GM13977 (cell line): Measurements from ENCODE around the gene SDHB.

Experiments
- DNase-seq: peaks from one replicate; pipeline ENCODE4 v3.0.0; 2012; ENCODE audit warnings: low spot score
- CTCF ChIP-seq: IDR thresholded peaks from 2 replicates; pipeline ENCODE4 v1.5.1; 2012; ENCODE audit warnings: mild to moderate bottlenecking, control low read depth; ENCODE audit not compliant: insufficient read depth; ENCODE audit errors: extremely low read depth, missing control alignments
- in situ Hi-C: fragments of 300-500 bp; cut with MboI; formaldehyde crosslinking; loops from one replicate; pipeline ENCODE4 v1.12.0; 2022; ENCODE audit warnings: low sequenced_read_pairs, low pct_unique_long_range_greater_than_20kb, mixed read lengths, inconsistent platforms; ENCODE audit not compliant: unreplicated experiment

SDHB gene

GRCh38 chr1:17027900-17028299, 25.9 kb downstream of the SDHB start:
- TF ChIP-seq CTCF = no peak
- DNase-seq = no peak
- in situ Hi-C loops = no loop called here

- no peak for TF ChIP-seq CTCF
- in situ Hi-C loops = no loop called here
- no peak for DNase-seq
Observed at GRCh38 chr1:17027403-17027802, 26.4 kb downstream of the SDHB start.

- no peak for DNase-seq
- TF ChIP-seq CTCF = no peak
- in situ Hi-C loops = no loop called here
Observed at GRCh38 chr1:17024721-17025120, 29.1 kb downstream of the SDHB start.

- in situ Hi-C loops = no loop called here
- no peak for DNase-seq
- peak; percentile 25 for TF ChIP-seq CTCF
Observed at GRCh38 chr1:17023573-17023972, 30.3 kb downstream of the SDHB start.

- peak; percentile 26 for DNase-seq
- in situ Hi-C loops = no loop called here
- no peak for TF ChIP-seq CTCF
Observed at GRCh38 chr1:17023102-17023501, 30.7 kb downstream of the SDHB start.

GRCh38 chr1:17021896-17022295, 31.9 kb downstream of the SDHB start:
- DNase-seq = no peak
- TF ChIP-seq CTCF = no peak
- in situ Hi-C loops = no loop called here

GRCh38 chr1:17020502-17020901, 33.3 kb downstream of the SDHB start:
- TF ChIP-seq CTCF = no peak

More at GRCh38 chr1:17020502-17020901, 33.3 kb downstream of the SDHB start:
- in situ Hi-C loops = no loop called here
- DNase-seq = no peak
